CD4-positive, CD25-positive, alpha-beta regulatory T cell (primary cell): ENCODE data around the gene TMEM254. TPM values are rescaled to one million over a fixed set of nuclear protein-coding genes. Genes with fewer than 3 reads are reported as not detected.
A peak's percentile ranks its signal among the peaks of the same experiment; 100 is the strongest.
"Not testable (repeated sequence)": the region's sequence is repeated elsewhere in the genome, so short reads cannot be mapped to it uniquely, and the experiment has no call there.

Experiments used
- ATAC-seq, 2 donors: fragments of 150-1000 bp; cut with Tn5 transposase; one replicate each; pipeline ENCODE4 v1.10.0; 2021; ENCODE audit warnings: low read depth in 2 of 2, moderate number of reproducible peaks in 2 of 2, moderate library complexity in 1 of 2
- DNase-seq, 3 donors: peaks; one replicate each; pipeline versions ENCODE4 v3.0.0 to v3.0.0-alpha.2; 2012 to 2022; ENCODE audit warnings: mixed read lengths in 1 of 3
- H3K27ac ChIP-seq: one replicate; pipeline ENCODE4 v1.7.0; 2013; ENCODE audit warnings: mild to moderate bottlenecking, low read length; ENCODE audit not compliant: insufficient read depth, poor library complexity, severe bottlenecking
- H3K27me3 ChIP-seq: one replicate; pipeline ENCODE4 v1.7.0; 2013; ENCODE audit warnings: low read length; ENCODE audit not compliant: control insufficient read depth, insufficient read depth
- H3K36me3 ChIP-seq: one replicate; pipeline ENCODE4 v1.7.0; 2013; ENCODE audit warnings: mild to moderate bottlenecking, low read length, moderate library complexity; ENCODE audit not compliant: control insufficient read depth, insufficient read depth
- H3K4me1 ChIP-seq: 2 replicates; pipeline ENCODE4 v1.7.0; 2013; ENCODE audit warnings: mild to moderate bottlenecking, low read length; ENCODE audit not compliant: insufficient read depth, control insufficient read depth, poor library complexity, severe bottlenecking
- H3K4me3 ChIP-seq: one replicate; pipeline ENCODE4 v1.7.0; 2013; ENCODE audit warnings: low read depth, mild to moderate bottlenecking, low read length, moderate library complexity
- H3K9me3 ChIP-seq, 2 experiments: 1 replicate in 1 of 2; 2 replicates in 1 of 2; pipeline ENCODE4 v1.7.0; 2013; ENCODE audit warnings: low read length in 2 of 2, mild to moderate bottlenecking in 1 of 2, moderate library complexity in 1 of 2; ENCODE audit not compliant: control insufficient read depth in 2 of 2
- H3K27ac Mint-ChIP-seq, 3 donors: one replicate each; pipeline ENCODE4 v1.8.0; 2020 to 2022; ENCODE audit warnings: mild to moderate bottlenecking in 3 of 3, mixed read lengths in 3 of 3, moderate library complexity in 2 of 3
- H3K27me3 Mint-ChIP-seq: one replicate; pipeline ENCODE4 v1.8.0; 2022; ENCODE audit warnings: mild to moderate bottlenecking, mixed read lengths
- H3K36me3 Mint-ChIP-seq: one replicate; pipeline ENCODE4 v1.8.0; 2020; ENCODE audit warnings: mixed read lengths
- H3K4me1 Mint-ChIP-seq, 4 donors: one replicate each; pipeline ENCODE4 v1.8.0; 2020 to 2022; ENCODE audit warnings: mixed read lengths in 4 of 4, mild to moderate bottlenecking in 1 of 4
- H3K4me3 Mint-ChIP-seq, 4 donors: one replicate each; pipeline ENCODE4 v1.8.0; 2020 to 2022; ENCODE audit warnings: mild to moderate bottlenecking in 4 of 4, mixed read lengths in 4 of 4, moderate library complexity in 3 of 4
- H3K9me3 Mint-ChIP-seq, 7 donors: one replicate each; pipeline ENCODE4 v1.8.0; 2020 to 2022; ENCODE audit warnings: mixed read lengths in 7 of 7, mild to moderate bottlenecking in 3 of 7, moderate library complexity in 2 of 7
- polyA plus RNA-seq, 4 donors: library from polyadenylated mRNA; unstranded; fragments of 300-500 nt; fragmentation: Illumina TruSeq; gene quantifications; one replicate each; pipeline ENCODE4 v1.2.3, GENCODE V29; 2021
- total RNA-seq: library from RNA; stranded (reverse); gene quantifications from one replicate; pipeline ENCODE4 v1.2.3, GENCODE V29; 2022

TMEM254 gene
- total and polyA plus RNA-seq, 5 donors from 2014 or later = 10.7 to 43.8 (median 35.9) TPM

- H3K27ac ChIP-seq = no peak overlapping the region
- no peaks in the 10 kb centered on the region for H3K36me3 Mint-ChIP-seq
- H3K27me3 ChIP-seq = no peaks in the 10 kb centered on the region
- no peak overlapping the region for H3K4me3 ChIP-seq
- H3K9me3 ChIP-seq = no peaks in the 10 kb centered on the region
- H3K4me1 ChIP-seq = no peaks in the 10 kb centered on the region
- ATAC-seq (no peak), DNase-seq (no peak)
- peaks cover 9% of the 10 kb centered on the region for H3K27me3 Mint-ChIP-seq
- H3K9me3 Mint-ChIP-seq = peaks cover 0 to 2% (median 0%) of the 10 kb centered on the region in 7 donors
- no peaks in the 10 kb centered on the region for H3K4me1 Mint-ChIP-seq
- no peak overlapping the region for H3K4me3 Mint-ChIP-seq
- no peaks in the 10 kb centered on the region for H3K36me3 ChIP-seq
- H3K27ac Mint-ChIP-seq = no peak overlapping the region
Observed at GRCh38 chr10:80041162-80041561, 37.3 kb upstream of the TMEM254 start.

- not testable (repeated sequence) for H3K27me3 Mint-ChIP-seq, DNase-seq, H3K36me3 Mint-ChIP-seq, H3K4me3 Mint-ChIP-seq, H3K27me3 ChIP-seq, H3K9me3 Mint-ChIP-seq, H3K36me3 ChIP-seq, ATAC-seq, H3K4me1 ChIP-seq, H3K4me1 Mint-ChIP-seq, H3K27ac Mint-ChIP-seq, H3K27ac ChIP-seq, H3K4me3 ChIP-seq, H3K9me3 ChIP-seq
Observed at GRCh38 chr10:80044935-80045334, 33.5 kb upstream of the TMEM254 start.

GRCh38 chr10:80046629-80047441 lies 31.6 kb upstream of the TMEM254 start:
- Mint-ChIP-seq H3K4me3 (no peak overlapping the region), H3K27ac (peak overlapping the region in 1 of 3 donors; percentile 32), H3K36me3 (no peaks in the 10 kb centered on the region), H3K9me3 (no peaks in the 10 kb centered on the region), H3K27me3 (peaks cover 8% of the 10 kb centered on the region), H3K4me1 (peaks cover 0 to 8% (median 0%) of the 10 kb centered on the region in 4 donors)
- ATAC-seq (peak; percentile 55 to 74), DNase-seq (peak; percentile 41 to 58 (median 54))
- H3K36me3 ChIP-seq = no peaks in the 10 kb centered on the region
- no peak overlapping the region for H3K4me3 ChIP-seq
- H3K27me3 ChIP-seq = no peaks in the 10 kb centered on the region
- no peak overlapping the region for H3K27ac ChIP-seq
- H3K4me1 ChIP-seq = no peaks in the 10 kb centered on the region
- H3K9me3 ChIP-seq = no peaks in the 10 kb centered on the region

GRCh38 chr10:80050752-80051151 lies 27.7 kb upstream of the TMEM254 start:
- Histone ChIP-seq H3K27ac (no peak overlapping the region), H3K36me3 (no peaks in the 10 kb centered on the region), H3K4me3 (no peak overlapping the region), H3K9me3 (no peaks in the 10 kb centered on the region), H3K27me3 (no peaks in the 10 kb centered on the region), H3K4me1 (no peaks in the 10 kb centered on the region)
- H3K4me1 Mint-ChIP-seq = peaks cover 0 to 8% (median 0%) of the 10 kb centered on the region in 4 donors
- H3K27ac Mint-ChIP-seq = no peak overlapping the region
- no peak for ATAC-seq
- no peak for DNase-seq
- H3K36me3 Mint-ChIP-seq = no peaks in the 10 kb centered on the region
- H3K4me3 Mint-ChIP-seq = no peak overlapping the region
- peaks cover 14% of the 10 kb centered on the region for H3K27me3 Mint-ChIP-seq
- no peaks in the 10 kb centered on the region for H3K9me3 Mint-ChIP-seq

GRCh38 chr10:80051993-80052392 lies 26.5 kb upstream of the TMEM254 start:
- no peak overlapping the region for H3K4me3 Mint-ChIP-seq
- H3K36me3 Mint-ChIP-seq = no peaks in the 10 kb centered on the region
- Histone ChIP-seq H3K9me3 (no peaks in the 10 kb centered on the region), H3K27ac (no peak overlapping the region), H3K27me3 (no peaks in the 10 kb centered on the region), H3K4me1 (no peaks in the 10 kb centered on the region), H3K4me3 (no peak overlapping the region), H3K36me3 (no peaks in the 10 kb centered on the region)
- H3K9me3 Mint-ChIP-seq = no peaks in the 10 kb centered on the region
- DNase-seq = no peak
- no peak for ATAC-seq
- peaks cover 0 to 2% (median 0%) of the 10 kb centered on the region in 4 donors for H3K4me1 Mint-ChIP-seq
- peaks cover 11% of the 10 kb centered on the region for H3K27me3 Mint-ChIP-seq
- H3K27ac Mint-ChIP-seq = no peak overlapping the region

GRCh38 chr10:80055760-80056159 lies 22.7 kb upstream of the TMEM254 start:
- H3K4me3 Mint-ChIP-seq = no peak overlapping the region

GRCh38 chr10:80057171-80057570 lies 21.3 kb upstream of the TMEM254 start:
- H3K27me3 ChIP-seq = no peaks in the 10 kb centered on the region
- Mint-ChIP-seq H3K27me3 (peaks cover 8% of the 10 kb centered on the region), H3K36me3 (no peaks in the 10 kb centered on the region), H3K4me1 (no peaks in the 10 kb centered on the region), H3K27ac (no peak overlapping the region), H3K9me3 (no peaks in the 10 kb centered on the region), H3K4me3 (no peak overlapping the region)
- no peak for DNase-seq
- H3K4me1 ChIP-seq = no peaks in the 10 kb centered on the region
- H3K36me3 ChIP-seq = no peaks in the 10 kb centered on the region
- H3K27ac ChIP-seq = no peak overlapping the region
- ATAC-seq = no peak
- H3K9me3 ChIP-seq = no peaks in the 10 kb centered on the region
- H3K4me3 ChIP-seq = no peak overlapping the region

More at GRCh38 chr10:80055760-80056159, 22.7 kb upstream of the TMEM254 start:
- Histone ChIP-seq H3K4me1 (no peaks in the 10 kb centered on the region), H3K27ac (no peak overlapping the region), H3K27me3 (no peaks in the 10 kb centered on the region), H3K9me3 (no peaks in the 10 kb centered on the region), H3K4me3 (no peak overlapping the region), H3K36me3 (no peaks in the 10 kb centered on the region)
- H3K4me1 Mint-ChIP-seq = no peaks in the 10 kb centered on the region
- no peak overlapping the region for H3K27ac Mint-ChIP-seq
- ATAC-seq = no peak
- no peak for DNase-seq
- H3K36me3 Mint-ChIP-seq = no peaks in the 10 kb centered on the region
- peaks cover 7% of the 10 kb centered on the region for H3K27me3 Mint-ChIP-seq
- no peaks in the 10 kb centered on the region for H3K9me3 Mint-ChIP-seq
